ENCODE results near the gene TIMM50.
A peak's percentile ranks its signal among the peaks of the same experiment; 100 is the strongest.
"Not testable (repeated sequence)": the region's sequence is repeated elsewhere in the genome, so short reads cannot be mapped to it uniquely, and the experiment has no call there.

The TIMM50 gene

DNA sequence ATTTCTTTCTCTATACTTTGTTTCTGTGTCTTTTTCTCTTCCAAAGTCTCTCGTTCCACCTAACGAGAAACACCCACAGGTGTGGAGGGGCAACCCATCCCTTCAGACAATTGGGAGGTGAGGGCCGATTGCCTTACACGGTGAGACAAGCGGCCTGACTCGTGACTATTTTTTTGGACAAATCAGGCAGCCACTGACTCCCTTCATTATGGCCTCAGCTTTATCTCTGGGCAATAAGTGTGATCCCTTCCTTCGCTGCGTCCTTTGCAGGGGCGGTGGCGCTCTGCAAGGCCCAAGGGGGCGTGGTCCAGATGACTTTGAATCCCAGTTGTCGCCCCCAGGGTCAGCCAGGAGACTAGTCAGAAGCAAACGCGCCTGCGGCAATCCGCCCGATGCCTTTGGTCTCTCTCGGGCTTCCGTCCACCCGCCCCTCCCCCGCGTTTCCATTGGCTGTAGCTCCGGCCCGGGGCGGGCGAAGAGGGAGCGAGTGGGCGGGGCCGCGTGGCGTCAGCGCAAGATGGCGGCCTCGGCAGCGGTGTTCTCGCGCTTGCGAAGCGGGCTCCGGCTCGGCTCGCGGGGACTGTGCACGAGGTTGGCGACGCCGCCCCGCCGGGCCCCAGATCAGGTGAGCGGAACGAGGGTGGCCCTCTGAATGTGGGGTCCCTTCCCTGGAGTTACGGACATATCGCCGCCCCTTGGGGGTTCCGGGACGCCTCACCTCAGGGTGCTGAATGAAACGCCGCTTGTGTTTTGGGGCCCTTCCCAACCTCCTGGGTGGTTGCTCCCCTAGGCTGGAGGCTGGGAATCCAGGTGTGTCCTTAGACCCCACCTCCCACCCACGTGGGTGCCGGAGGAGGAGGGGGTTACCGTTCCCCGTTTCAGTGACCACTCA, at the start of gene TIMM50:
TIMM50 (plus strand) TSS at position 502 of the 892 bp plus-strand sequence; CDS start at position 518, 16 bp downstream.
- peak; percentile 99 for DNase-seq

DNA sequence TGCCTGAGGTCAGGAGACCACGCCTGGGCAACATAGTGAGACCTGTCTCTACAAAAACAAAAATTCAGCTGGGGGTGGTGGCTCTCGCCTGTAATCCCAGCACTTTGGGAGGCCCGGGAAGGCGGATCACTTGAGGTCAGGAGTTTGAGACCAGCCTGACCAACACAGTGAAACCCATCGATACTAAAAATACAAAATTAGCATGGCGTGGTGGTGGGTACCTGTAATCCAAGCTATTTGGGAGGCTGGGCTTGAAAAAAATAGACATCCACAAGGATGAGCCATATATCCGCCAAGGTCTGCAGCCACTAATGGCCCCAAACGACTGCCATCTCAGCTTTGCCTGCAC, 48.0 kb upstream of the TIMM50 start:
- DNase-seq, result no peak

DNA sequence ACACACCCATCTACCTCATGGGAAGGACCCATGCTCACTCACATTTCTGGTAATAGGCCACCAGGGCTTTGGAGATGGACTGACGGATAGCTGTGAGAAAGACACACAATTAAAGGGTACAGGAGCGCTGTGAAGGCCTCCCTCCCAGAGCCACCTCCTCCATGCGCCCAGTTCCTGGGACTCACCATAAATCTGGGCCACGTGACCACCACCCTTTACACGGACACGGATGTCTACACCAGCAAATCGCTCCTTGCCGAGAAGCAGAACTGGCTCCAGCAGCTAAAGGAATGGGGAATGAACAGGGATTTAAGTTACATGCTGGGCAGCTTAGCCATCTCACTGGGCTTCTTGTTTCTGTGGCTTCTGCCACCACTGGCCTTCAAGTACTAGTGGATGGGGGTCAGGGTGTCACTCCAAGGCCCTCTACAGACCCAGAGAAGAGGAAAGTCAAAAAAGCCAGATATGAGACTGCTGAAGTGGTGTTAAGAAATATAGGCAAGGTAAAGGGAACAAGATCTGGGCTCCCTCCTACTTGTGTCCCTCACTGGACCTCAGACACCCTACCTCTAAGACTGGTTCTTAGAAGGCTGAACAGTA, 47.1 kb upstream of the TIMM50 start:
- DNase-seq, result no peak

DNA sequence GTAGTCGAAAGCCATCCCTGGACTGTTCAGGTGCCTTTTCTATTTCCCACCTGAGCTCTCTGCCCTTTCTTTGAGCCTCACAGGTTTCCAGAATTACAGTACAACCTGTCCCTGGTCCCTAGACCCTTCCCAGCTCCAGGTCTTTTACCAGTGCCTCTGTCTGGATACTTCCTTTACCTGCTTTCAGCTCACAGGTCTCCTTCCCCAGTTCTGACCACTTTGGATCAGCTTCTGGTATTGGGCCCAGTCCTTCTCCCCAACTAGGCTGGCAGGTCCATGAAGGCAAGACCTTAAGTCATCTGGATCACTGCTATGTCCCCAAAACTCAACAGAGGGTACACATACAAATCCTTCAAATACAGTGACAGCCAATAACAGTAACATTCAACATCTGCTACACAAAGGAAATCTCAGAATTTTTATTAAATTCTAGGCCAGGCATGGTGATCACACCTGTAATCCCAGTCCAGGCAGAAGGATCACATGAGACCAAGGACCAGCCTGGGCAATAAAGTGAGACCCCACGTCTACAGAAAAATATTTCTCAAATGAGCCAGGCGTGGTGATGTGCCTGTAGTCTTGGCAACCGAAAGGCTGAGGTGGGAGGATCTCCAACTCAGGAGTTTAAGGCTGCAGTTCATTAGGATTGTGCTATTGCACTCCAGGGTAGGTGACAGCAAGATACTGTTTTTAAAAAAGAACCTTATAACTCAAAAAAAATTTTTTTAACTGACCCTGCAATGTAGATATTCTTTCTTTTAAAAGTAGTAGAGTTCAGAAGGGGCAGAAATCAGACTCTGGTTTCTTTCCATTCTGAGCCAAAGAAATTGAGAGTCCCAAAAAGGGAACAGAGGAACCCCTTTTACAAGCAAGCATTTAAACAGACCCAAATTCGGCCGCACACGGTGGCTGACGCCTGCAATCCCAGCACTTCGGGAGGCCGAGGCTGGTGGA, 46.2 kb upstream of the TIMM50 start:
- no peak for DNase-seq

DNA sequence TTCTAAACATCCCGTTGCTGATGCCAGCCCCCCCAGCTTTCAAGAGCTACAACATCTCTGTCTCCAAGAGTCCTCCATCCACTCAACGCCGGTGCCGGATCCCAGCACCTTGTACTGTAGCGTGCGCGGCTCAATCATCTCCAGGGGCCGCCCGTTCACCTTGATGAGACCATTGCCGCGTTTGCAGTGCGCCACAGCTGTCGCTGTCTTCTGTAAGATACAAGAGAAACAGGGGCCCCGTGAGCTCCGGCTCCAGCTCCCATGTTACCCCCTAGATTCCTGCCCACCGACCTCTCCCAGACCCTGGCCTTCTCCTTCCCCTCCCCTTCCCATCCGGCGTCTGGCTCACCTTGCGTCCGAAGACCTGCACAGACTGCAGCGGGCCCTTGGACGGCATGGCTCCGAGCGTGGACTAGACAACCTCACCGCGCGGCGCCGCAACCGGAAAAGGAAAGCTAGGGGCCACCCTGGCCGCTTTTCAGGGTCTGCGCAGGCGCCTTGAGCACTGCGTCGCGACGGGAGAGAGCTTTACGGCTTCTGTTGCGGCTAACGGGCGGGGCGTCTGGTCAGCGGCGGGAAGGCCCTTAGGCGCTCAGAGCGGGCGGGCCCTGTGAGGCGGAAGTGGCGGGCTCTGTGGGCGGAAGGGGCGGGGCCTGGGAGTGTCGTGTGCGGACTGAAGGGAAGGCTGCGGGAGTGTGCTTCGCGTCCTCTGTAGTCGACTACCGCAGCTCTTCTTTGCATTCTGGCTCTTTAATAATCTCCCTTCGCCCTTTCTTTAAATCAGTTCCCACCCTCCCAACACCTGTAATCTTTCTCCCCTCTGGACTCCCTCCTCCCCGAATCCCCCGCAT, 44.9 kb upstream of the TIMM50 start, which contains the start of gene RPS16:
RPS16 (minus strand) TSS at position 451 of the 851 bp plus-strand sequence; CDS start at position 397, 54 bp downstream.
- peak; percentile 100 for DNase-seq

DNA sequence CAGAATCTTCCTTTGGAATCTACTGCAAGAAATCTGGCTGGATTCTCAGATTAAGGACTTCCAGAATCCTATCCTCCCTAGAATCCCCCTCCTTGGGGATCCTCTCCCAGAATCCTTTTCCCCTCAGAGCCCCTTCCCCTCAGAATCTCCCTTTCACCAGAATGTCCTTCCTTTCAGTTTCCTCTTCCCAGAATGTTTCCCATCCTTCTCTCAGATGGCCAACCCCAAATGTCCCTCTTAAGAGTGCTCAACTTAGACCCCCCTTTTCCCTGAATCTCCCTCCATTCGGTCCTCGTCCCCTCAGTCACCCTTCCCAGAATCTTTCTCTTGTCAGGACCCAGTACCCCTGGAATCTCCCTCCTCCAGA, 44.3 kb upstream of the TIMM50 start:
- no peak for DNase-seq

DNA sequence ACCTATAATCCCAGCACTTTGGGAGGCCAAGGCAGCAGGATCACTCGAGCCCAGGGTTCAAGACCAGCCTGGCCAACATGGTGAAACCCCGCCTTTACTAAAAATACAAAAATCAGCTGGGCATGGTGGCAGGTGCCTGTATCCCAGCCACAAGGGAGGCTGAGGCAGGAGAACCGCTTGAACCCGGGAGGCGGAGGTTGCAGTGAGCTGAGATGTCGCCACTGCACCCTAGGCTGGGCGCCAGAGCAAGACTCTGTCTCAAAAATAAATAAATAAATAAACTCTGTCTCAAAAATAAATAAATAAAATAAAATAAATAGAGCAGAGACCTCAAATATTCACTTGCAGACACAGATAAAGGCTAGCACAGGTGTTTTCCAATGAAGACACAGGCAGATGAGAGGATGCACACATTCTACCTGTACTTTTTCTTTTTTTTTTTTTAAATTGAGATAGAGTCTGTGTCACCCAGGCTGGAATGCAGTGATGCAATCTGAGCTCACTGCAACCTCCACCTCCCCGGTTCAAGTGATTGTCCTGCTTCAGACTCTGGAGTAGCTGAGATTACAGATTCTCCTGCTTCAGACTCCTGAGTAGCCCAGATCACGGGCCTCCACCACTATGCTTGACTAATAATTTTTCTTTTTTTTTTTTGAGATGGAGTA, 42.2 kb upstream of the TIMM50 start:
- no peak for DNase-seq

DNA sequence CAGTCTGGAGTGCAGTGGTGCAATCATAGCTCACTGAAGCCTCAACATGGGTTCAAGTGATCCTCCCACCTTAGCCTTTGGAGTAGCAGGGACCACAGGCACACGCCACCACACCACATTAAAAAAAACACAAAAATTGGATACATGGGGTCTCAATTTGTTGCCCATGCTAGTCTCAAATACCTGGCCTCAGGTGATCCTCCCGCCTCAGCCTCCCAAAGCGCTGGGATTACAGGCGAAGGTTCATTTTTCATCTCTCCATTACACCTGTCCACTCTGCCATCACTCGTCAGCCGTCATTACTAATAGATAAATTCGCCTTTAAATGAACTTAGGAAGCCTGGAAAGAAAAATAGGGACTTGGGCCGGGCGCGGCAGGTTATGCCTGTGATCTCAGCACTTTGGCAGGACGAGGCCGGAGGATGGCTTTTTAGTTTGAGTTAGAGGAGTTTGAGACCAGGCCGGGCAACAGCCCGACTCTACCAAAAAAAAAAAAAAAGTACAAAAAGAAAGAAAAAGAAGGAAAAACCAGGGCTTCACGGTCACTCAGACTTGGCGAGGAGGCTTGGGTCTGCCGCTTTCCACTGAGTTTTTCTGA, 35.9 kb upstream of the TIMM50 start:
- DNase-seq, result no peak

DNA sequence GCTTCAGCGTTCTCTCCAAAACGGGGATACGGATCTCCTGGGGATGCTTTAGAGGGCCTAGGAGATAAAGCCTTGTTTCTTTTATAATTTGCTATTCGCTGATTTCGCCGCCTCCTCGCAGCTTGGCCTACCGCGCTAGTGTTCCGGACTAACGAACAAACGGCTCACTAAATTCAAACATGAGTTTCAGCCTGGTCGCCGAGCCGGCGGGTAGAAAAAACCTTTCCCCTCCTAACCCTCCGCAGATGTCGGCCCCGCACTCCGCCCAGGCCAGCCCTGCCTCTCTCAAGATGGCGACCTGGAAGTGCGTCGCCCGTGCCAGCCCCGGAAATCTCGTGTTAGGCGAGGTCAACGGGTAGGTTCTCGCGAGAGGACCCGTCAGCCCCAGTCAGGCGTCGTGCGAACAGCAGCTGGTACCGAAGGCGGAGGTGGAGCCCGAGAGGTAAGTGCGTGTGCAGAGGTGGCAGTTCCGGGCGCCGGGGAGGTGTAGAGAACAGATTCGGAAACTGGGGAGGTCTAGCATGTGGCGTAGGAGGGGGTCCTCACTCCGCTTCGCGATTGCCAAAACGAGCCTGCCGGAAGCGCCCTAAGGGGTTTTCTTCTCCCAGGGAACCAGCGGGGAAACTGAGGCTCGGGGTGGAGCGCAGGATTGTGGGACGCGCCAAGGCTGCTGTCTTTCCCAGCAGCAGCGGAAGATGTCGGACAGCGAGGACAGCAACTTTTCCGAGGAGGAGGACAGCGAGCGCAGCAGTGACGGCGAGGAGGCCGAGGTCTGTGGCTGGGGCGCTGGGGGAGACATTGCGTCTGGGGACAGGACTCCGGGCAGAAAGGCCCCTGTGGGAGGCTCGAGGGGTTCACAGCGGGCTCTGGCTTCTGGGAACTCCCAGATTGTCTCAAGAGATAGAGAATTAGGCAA, 35.2 kb upstream of the TIMM50 start, which contains the start of gene SUPT5H:
SUPT5H (plus strand) TSS at position 387 of the 916 bp plus-strand sequence; CDS start at position 696, 309 bp downstream.
- peak; percentile 98 for DNase-seq

DNA sequence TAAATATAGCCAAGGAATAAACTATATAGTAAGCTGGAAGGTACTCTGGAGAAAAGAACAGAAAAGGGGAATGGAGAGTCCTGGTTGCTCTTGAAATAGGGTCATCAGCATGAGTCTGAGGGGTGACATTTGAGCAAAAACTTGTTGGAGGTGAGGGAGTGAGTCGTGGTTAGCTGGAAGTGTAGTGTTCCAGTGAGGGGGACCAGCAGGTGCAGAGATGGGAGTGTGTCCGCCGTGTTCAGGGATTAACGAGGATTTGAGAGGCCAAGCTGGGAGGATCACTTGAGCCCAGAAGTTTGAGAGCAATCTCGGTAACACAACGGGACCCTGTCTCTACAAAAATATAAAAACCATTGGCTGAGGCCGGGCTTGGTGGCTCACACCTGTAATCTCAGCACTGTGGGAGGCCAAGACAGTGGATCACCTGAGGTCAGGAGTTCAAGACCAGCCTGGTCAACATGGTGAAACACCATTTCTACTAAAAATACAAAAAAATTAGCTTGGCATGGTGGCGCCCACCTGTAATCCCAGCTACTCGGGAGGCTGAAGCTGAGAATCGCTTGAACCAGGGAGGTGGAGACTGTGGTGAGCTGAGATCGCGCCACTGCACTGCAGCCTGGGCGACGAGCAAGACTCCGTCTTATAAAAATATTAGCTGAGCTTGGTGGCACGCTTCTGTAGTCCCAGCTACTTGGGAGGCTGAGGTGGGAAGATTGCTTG, 34.1 kb upstream of the TIMM50 start:
- no peak for DNase-seq

DNA sequence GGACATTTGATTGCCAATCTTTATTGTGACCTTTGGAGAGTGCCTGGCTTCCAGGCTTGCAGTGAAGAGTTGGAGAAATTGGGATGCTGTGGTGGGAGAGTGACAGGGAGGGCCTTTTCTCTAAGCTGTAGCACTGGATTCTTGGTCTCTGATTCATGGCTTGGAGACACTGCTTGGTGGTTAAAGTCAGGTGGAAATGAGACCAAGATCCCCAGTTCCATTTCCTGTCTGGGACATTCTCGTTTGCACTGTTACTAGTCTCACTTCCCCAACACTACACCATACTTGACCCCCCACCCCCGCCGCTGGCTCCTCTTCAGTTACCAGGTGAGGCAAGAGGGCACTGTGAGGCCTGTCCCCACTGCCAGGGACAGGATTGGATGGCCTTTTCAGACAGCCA, 32.4 kb upstream of the TIMM50 start:
- DNase-seq, result no peak

DNA sequence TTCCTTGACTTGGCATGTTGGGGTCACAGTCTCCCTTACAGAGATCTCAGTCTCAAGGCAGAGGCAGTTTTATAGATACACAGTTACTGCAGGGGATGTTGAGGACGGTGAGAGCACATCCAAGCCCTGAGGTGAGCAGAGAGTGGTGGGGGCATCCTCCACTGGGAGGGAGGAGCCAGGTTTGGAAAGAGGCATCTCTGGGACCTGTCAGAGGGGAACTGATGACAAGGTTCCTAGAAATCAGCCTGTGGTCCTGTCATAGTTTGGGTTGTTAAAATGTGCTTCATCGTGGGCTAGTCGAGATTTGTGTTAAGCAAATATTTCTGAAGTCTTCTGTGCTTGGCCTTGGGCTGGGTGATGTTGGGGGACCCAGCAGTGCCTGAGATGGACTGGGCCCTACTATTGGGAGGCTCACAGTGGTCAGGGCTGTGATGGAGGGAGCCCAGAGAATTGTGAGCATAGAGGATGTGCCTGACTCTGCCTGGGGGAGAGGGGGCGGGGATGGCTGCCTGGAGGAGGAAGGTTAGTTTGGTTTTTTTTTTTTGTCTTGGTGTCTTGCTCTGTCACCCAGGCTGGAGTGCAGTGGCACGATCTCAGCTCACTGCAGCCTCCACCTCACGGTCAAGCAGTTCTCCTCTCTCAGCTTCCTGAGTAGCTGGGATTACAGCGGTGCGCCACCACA, 31.4 kb upstream of the TIMM50 start:
- no peak for DNase-seq

DNA sequence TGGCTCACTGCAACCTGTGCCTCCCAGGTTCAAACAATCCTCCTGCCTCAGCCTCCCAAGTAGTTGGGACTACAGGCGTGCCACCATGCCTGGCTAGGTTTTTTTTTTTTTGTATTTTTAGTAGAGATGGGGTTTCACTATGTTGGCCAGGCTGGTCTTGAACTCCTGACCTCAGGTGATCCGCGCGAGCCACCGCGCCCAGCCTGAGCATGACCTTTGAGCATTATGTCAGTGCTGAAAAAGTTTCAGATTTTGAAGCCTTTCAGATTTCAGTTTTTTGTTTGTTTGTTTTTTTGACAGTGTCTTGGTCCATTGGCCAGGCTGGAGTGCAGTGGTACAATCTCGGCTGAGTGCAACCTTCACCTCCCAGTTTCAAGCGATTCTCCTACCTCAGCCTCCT, 29.4 kb upstream of the TIMM50 start:
- DNase-seq, result not testable (repeated sequence)

DNA sequence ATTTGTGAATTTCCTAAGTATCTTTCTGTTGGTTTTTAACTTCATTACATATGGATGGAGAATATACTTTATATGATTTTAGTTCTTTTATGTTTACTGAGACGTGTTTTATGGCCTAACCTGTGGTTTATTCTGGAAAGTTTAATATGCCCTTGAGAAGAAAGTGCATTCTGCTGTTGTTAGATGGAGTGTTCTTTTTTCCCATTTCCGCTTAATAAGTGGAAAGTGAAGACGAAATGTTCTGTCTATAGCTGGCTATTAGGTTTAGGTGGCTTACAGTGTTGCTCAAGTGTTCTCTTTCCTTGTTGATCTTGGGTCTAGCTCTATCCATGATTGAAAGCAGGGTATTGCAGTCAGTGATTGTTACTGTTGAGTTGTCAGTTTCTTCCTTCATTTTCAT, 17.2 kb upstream of the TIMM50 start:
- DNase-seq, result no peak

DNA sequence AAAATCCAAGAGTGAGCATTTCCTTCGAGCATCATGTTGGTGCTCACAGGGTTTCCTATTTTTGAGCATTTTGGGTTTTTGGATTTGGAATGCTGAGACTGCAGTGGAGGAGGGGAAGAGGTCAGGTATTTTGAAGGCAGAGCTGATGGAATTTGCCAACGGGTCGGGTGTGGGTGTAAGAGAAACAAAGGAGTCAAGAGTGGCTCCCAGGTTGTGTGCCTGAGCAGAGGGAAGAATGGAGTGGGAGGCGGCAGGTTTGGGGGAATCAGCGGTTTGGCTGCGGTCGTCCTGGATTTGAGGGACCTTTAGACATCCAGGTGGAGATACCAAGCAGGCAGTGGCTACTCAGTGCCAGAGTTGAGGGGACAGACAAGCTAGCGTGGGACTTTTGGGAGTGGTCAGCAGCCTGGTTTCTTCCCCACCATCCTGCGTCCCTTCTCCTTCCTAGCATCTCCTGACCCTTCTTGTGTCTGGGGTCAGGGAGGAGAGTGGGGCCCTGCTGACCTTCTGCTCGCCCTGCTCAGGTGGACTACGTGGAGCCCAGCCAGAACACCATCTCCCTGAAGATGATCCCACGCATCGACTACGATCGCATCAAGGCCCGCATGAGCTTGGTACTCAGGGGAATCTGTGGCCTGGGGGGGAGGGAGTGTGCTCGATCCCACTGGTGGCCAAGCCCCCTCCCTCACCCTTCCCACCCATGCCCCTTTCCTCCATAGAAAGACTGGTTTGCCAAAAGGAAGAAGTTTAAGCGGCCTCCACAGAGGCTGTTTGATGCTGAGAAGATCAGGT, 14.5 kb upstream of the TIMM50 start:
- no peak for DNase-seq

DNA sequence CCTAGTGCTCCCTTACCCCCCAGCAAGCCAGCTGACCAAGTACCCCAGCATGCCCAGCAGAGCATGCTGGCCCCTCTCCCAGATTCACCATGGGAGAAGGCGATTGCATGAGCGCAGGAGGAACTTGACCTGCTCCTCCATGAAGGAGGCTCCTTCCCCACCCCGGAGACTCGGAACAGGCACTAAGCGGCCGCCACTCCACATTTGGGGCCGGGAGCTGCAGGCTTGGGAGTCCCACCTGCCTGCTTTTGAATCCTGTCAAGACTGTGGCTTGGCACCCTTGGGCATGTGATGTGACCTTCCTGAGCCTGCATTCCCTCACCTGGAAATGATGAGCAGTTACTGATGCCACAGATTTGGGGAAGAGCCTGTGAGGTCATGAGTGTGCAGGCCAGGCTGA, 12.7 kb upstream of the TIMM50 start:
- DNase-seq, result no peak

DNA sequence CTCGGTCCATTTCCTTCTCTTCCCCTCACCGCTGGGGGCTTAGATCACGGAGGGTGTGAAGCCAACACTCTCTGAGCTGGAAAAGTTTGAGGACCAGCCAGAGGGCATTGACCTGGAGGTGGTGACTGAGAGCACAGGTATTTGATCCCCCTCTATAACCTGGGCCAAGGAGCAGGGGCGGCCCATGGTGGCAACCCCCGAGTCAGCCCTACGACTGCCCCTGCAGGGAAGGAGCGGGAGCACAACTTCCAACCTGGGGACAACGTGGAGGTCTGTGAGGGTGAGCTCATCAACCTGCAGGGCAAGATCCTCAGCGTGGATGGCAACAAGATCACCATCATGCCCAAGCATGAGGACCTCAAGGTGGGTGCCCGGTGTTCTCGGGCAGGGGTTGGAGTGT, 11.6 kb upstream of the TIMM50 start:
- no peak for DNase-seq

DNA sequence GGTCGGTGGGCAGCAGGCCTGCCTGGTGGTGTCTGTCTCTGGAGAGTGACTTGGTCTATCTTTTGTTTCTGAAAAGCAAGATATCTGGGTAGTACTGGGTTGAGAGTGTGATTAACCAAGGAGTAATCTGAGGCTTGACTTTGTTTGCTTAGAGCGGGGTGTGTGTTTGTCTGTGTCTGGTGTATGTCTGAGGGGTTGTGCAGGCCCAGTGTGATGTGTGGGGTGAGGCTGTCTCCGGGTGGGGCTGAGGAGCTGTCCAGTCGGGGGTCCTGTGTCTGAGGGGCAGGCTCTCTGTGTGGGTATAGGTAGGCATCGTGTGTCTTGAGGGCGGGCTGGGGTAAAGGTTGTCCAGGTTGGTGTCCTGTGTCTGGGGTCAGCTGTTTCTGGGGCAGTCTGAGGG, 11.1 kb upstream of the TIMM50 start:
- no peak for DNase-seq
